Measurements from ENCODE around the gene PPP3CB.

- TF ChIP-seq SNAI2 (CRISPR knock-in tag; IDR thresholded peaks at IDR 0.05) (no peak), CREB5 (CRISPR knock-in tag; IDR thresholded peaks at IDR 0.05; ENCODE audit: low read depth) (no peak), TCF4 (CRISPR knock-in tag; IDR thresholded peaks at IDR 0.05; ENCODE audit: borderline replicate concordance) (no peak), OSR1 (CRISPR knock-in tag; IDR thresholded peaks at IDR 0.05) (no peak), TOX (CRISPR knock-in tag; IDR thresholded peaks at IDR 0.05; ENCODE audit: borderline replicate concordance) (no peak), ZFP3 (CRISPR knock-in tag; IDR thresholded peaks at IDR 0.05) (no peak), ISL1 (CRISPR knock-in tag; IDR thresholded peaks at IDR 0.05) (no peak), ESRRG (CRISPR knock-in tag; IDR thresholded peaks at IDR 0.05) (no peak), TSHZ2 (CRISPR knock-in tag; IDR thresholded peaks at IDR 0.05) (no peak), GLIS3 (CRISPR knock-in tag; IDR thresholded peaks at IDR 0.05) (no peak)
- TF ChIP-seq, protein P1, sequence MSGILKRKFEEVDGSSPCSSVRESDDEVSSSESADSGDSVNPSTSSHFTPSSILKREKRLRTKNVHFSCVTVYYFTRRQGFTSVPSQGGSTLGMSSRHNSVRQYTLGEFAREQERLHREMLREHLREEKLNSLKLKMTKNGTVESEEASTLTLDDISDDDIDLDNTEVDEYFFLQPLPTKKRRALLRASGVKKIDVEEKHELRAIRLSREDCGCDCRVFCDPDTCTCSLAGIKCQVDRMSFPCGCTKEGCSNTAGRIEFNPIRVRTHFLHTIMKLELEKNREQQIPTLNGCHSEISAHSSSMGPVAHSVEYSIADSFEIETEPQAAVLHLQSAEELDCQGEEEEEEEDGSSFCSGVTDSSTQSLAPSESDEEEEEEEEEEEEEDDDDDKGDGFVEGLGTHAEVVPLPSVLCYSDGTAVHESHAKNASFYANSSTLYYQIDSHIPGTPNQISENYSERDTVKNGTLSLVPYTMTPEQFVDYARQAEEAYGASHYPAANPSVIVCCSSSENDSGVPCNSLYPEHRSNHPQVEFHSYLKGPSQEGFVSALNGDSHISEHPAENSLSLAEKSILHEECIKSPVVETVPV (CRISPR knock-in tag; IDR thresholded peaks at IDR 0.05), result no peak
- TF ChIP-seq, protein P2, sequence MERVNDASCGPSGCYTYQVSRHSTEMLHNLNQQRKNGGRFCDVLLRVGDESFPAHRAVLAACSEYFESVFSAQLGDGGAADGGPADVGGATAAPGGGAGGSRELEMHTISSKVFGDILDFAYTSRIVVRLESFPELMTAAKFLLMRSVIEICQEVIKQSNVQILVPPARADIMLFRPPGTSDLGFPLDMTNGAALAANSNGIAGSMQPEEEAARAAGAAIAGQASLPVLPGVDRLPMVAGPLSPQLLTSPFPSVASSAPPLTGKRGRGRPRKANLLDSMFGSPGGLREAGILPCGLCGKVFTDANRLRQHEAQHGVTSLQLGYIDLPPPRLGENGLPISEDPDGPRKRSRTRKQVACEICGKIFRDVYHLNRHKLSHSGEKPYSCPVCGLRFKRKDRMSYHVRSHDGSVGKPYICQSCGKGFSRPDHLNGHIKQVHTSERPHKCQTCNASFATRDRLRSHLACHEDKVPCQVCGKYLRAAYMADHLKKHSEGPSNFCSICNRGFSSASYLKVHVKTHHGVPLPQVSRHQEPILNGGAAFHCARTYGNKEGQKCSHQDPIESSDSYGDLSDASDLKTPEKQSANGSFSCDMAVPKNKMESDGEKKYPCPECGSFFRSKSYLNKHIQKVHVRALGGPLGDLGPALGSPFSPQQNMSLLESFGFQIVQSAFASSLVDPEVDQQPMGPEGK (CRISPR knock-in tag; IDR thresholded peaks at IDR 0.05; ENCODE audit: borderline replicate concordance), result no peak
Observed at GRCh38 chr10:73413528-73414229, 82.1 kb downstream of the PPP3CB start, which contains the start of gene ANXA7.
